ENCODE measurements around the gene RGCC.

DNA sequence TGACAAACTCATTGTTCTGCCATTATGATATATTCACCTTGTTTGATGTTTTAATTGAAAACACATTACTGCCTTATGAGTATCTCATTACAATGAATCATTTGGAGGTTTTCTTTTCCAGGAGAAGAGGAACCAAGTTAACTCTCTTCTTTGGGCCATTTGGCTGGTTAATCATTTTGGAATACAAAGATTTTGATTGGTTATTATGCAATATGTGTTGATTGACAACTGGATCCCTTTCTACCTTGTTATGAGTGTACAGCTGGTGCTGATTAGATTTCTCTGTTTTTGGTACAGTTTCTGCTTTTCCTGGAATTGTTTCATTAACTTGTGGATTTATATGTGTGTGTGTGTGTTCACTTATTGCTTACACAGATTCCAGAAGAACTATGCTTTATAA is 49.2 kb upstream of the RGCC start:
- TF ChIP-seq EP300 (IDR thresholded peaks at IDR 0.05) (no peak), CHD2 (IDR thresholded peaks at IDR 0.05; ENCODE audit: low read length, partially characterized antibody) (no peak), ELK1 (IDR thresholded peaks at IDR 0.05; ENCODE audit: low read depth, low read length) (no peak), FOXS1 (CRISPR knock-in tag; IDR thresholded peaks at IDR 0.05) (no peak), POLR2A (IDR thresholded peaks at IDR 0.05; ENCODE audit: low read length) (no peak), KDM1A (IDR thresholded peaks at IDR 0.05; ENCODE audit: low read depth) (no peak), SREBF2 (IDR thresholded peaks at IDR 0.05) (no peak)
- TF ChIP-seq, protein P1, sequence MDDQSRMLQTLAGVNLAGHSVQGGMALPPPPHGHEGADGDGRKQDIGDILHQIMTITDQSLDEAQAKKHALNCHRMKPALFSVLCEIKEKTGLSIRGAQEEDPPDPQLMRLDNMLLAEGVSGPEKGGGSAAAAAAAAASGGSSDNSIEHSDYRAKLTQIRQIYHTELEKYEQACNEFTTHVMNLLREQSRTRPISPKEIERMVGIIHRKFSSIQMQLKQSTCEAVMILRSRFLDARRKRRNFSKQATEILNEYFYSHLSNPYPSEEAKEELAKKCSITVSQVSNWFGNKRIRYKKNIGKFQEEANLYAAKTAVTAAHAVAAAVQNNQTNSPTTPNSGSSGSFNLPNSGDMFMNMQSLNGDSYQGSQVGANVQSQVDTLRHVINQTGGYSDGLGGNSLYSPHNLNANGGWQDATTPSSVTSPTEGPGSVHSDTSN (IDR thresholded peaks at IDR 0.05), result no peak
- TF ChIP-seq, protein P2, sequence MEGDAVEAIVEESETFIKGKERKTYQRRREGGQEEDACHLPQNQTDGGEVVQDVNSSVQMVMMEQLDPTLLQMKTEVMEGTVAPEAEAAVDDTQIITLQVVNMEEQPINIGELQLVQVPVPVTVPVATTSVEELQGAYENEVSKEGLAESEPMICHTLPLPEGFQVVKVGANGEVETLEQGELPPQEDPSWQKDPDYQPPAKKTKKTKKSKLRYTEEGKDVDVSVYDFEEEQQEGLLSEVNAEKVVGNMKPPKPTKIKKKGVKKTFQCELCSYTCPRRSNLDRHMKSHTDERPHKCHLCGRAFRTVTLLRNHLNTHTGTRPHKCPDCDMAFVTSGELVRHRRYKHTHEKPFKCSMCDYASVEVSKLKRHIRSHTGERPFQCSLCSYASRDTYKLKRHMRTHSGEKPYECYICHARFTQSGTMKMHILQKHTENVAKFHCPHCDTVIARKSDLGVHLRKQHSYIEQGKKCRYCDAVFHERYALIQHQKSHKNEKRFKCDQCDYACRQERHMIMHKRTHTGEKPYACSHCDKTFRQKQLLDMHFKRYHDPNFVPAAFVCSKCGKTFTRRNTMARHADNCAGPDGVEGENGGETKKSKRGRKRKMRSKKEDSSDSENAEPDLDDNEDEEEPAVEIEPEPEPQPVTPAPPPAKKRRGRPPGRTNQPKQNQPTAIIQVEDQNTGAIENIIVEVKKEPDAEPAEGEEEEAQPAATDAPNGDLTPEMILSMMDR (IDR thresholded peaks at IDR 0.05), result no peak
